ENCODE data around the gene PMEPA1. TPM values are rescaled to one million over a fixed set of nuclear protein-coding genes. Genes with fewer than 3 reads are reported as not detected.

Gene PMEPA1
- total and polyA plus RNA-seq, 2 donors (not counting 1 experiment from before 2014, with no cell fraction given) = 9.9 to 37.4 TPM

GRCh38 chr20:57620274-57620990 lies 89.4 kb downstream of the PMEPA1 start, which contains the start of gene ZBP1:
Gene ZBP1 (minus strand): TSS chr20:57620426. CDS start chr20:57620295, 131 bp downstream.
- 19% methylated on average over 17 of the region's 18 CpGs for WGBS (ENCODE audit: insufficient coverage)
- Histone ChIP-seq H4K20me1 (ENCODE audit: control insufficient read depth, insufficient read depth, low read length, poor library complexity, severe bottlenecking) (peaks cover 20% of the 10 kb centered on the region), H3K79me2 (ENCODE audit: control insufficient read depth, insufficient read depth, low read length) (peaks cover 41% of the 10 kb centered on the region), H3K4me3 (ENCODE audit: control extremely low read depth in 1 of 5, extremely low read depth in 1 of 5, insufficient read depth in 1 of 5, low read depth in 2 of 5, low read length in 4 of 5) (peak within 1 kb of the TSS; percentile 48 to 92 (median 68)), H3K27ac (ENCODE audit: low read length in 2 of 2) (peak within 1 kb of the TSS; percentile 92 to 96), H3K27me3 (replicated peaks in 1 of 4; ENCODE audit: control extremely low read depth in 1 of 4, control insufficient read depth in 3 of 4, insufficient read depth in 4 of 4, low read length in 3 of 4) (no peaks in the 10 kb centered on the region), H3K9ac (ENCODE audit: low read length) (peak within 1 kb of the TSS; percentile 76), H3K4me2 (replicated peaks; ENCODE audit: low read depth, low read length, poor library complexity, severe bottlenecking) (peak within 1 kb of the TSS; percentile 96), H3K9me3 (ENCODE audit: control extremely low read depth in 1 of 3, control insufficient read depth in 2 of 3, insufficient read depth in 1 of 3, low read length in 2 of 3) (peaks cover 0 to 9% (median 8%) of the 10 kb centered on the region in 3 donors), H2AFZ (ENCODE audit: insufficient read depth, low read depth, low read length, poor library complexity, severe bottlenecking) (peak within 1 kb of the TSS; percentile 35), H3K36me3 (replicated peaks in 1 of 2; ENCODE audit: control extremely low read depth in 1 of 2, control insufficient read depth in 1 of 2, extremely low read depth in 1 of 2, insufficient read depth in 2 of 2, low read length in 1 of 2) (peaks cover 0 to 20% of the 10 kb centered on the region in 2 experiments), H3K4me1 (ENCODE audit: control insufficient read depth in 2 of 2, insufficient read depth in 2 of 2, low read length in 2 of 2) (peaks cover 53 to 59% of the 10 kb centered on the region in 2 donors)
- ATAC-seq (ENCODE audit: low read depth) (peak; percentile 44), DNase-seq (peak; percentile 90)
- TF ChIP-seq EZH2 (IDR thresholded peaks at IDR 0.05; ENCODE audit: borderline replicate concordance, insufficient read depth, low read depth, low read length, poor library complexity, severe bottlenecking) (no peak), CTCF (IDR thresholded peaks at IDR 0.05) (no peak)
- no peaks in the 10 kb centered on the region for H3K27me3 Mint-ChIP-seq
- intact Hi-C loops (cut with micrococcal nuclease) = loop anchor here (1.0 to 10.0 kb wide), 4 partner anchors 8 to 232 kb away; no protein-coding TSS in a partner anchor
- peaks cover 6% of the 10 kb centered on the region for H3K9me3 Mint-ChIP-seq (ENCODE audit: insufficient read depth)
- ChIA-PET CTCF (interaction anchor here (0.7 to 11.0 kb wide), 17 partner anchors 10 to 591 kb away, joined by 3 to 131 read pairs (median 4); partner anchors contain the start of gene PMEPA1), POLR2A (interaction anchor here (0.6 to 4.3 kb wide), 12 partner anchors 7 to 1385 kb away, joined by 3 to 30 read pairs (median 6); partner anchors contain the start of genes PMEPA1 and RBM38)
- peaks cover 60% of the 10 kb centered on the region for H3K4me1 Mint-ChIP-seq
- H3K27ac Mint-ChIP-seq = peak within 1 kb of the TSS; percentile 100
- H3K4me3 Mint-ChIP-seq = peak within 1 kb of the TSS; percentile 93
